Keratinocyte (primary cell): ENCODE results near the gene DTX3. TPM values are rescaled to one million over a fixed set of nuclear protein-coding genes. Genes with fewer than 3 reads are reported as not detected.
A peak's percentile ranks its signal among the peaks of the same experiment; 100 is the strongest.

Experiments used
- DNase-seq: peaks from one replicate; pipeline ENCODE4 v3.0.0-alpha.2; 2011; ENCODE audit warnings: low read depth, missing footprints, low spot score
- FAIRE-seq: peaks from 2 replicates; lab custom pipeline; 2011; peaks lifted over from hg19 to GRCh38; lab: Jason Lieb, UNC
- H2AFZ ChIP-seq: 2 replicates; pipeline ENCODE4 v1.6.0; 2012; ENCODE audit warnings: low read length, control low read depth, inconsistent platforms; ENCODE audit not compliant: control insufficient read depth
- H3K27ac ChIP-seq: 2 replicates; pipeline ENCODE4 v1.5.1; 2011; ENCODE audit warnings: low read length; ENCODE audit not compliant: control insufficient read depth, insufficient read depth
- H3K27me3 ChIP-seq: 3 replicates; pipeline ENCODE4 v1.6.0; 2011; ENCODE audit warnings: low read length; ENCODE audit not compliant: control insufficient read depth, insufficient read depth; ENCODE audit errors: extremely low read depth
- H3K36me3 ChIP-seq, 2 experiments: 2 replicates in 1 of 2; 3 replicates in 1 of 2; pipeline ENCODE4 v1.5.1; 2011; ENCODE audit warnings: low read length in 2 of 2, mild to moderate bottlenecking in 1 of 2; ENCODE audit not compliant: control insufficient read depth in 2 of 2, insufficient read depth in 2 of 2; ENCODE audit errors: extremely low read depth in 1 of 2
- H3K4me1 ChIP-seq: 3 replicates; pipeline ENCODE4 v1.5.1; 2011; ENCODE audit warnings: low read length; ENCODE audit not compliant: control insufficient read depth, insufficient read depth; ENCODE audit errors: extremely low read depth
- H3K4me2 ChIP-seq: 3 replicates; pipeline ENCODE4 v1.6.0; 2011; ENCODE audit warnings: low read depth, low read length; ENCODE audit not compliant: control insufficient read depth, insufficient read depth; ENCODE audit errors: extremely low read depth
- H3K4me3 ChIP-seq, 3 experiments: fragments of 200-600 bp in 1 of 3; sonication (generic) in 1 of 3; 2 replicates in 2 of 3; 3 replicates in 1 of 3; pipeline ENCODE4 v1.5.1; 2011 to 2016; ENCODE audit warnings: low read length in 3 of 3, mild to moderate bottlenecking in 3 of 3, control low read depth in 2 of 3, inconsistent platforms in 1 of 3, low read depth in 1 of 3, mixed read lengths in 1 of 3, mixed run types in 1 of 3, moderate library complexity in 1 of 3; ENCODE audit not compliant: control insufficient read depth in 2 of 3, insufficient read depth in 2 of 3; ENCODE audit errors: extremely low read depth in 1 of 3
- H3K79me2 ChIP-seq: 2 replicates; pipeline ENCODE4 v1.6.0; 2012; ENCODE audit warnings: low read length; ENCODE audit not compliant: control insufficient read depth, insufficient read depth
- H3K9ac ChIP-seq: 3 replicates; pipeline ENCODE4 v1.6.0; 2011; ENCODE audit warnings: low read length; ENCODE audit not compliant: control insufficient read depth, insufficient read depth; ENCODE audit errors: extremely low read depth
- H3K9me1 ChIP-seq: 3 replicates; pipeline ENCODE4 v1.6.0; 2011; ENCODE audit warnings: low read length; ENCODE audit not compliant: control insufficient read depth, insufficient read depth; ENCODE audit errors: extremely low read depth
- H3K9me3 ChIP-seq: 2 replicates; pipeline ENCODE4 v1.5.1; 2012; ENCODE audit warnings: low read depth, low read length; ENCODE audit not compliant: control insufficient read depth
- H4K20me1 ChIP-seq: 3 replicates; pipeline ENCODE4 v1.6.0; 2011; ENCODE audit warnings: low read length; ENCODE audit not compliant: control insufficient read depth, insufficient read depth; ENCODE audit errors: extremely low read depth
- EZH2 ChIP-seq: IDR thresholded peaks from one replicate; pipeline ENCODE4 v1.6.1; 2012; ENCODE audit warnings: inconsistent platforms, mild to moderate bottlenecking, low read length, moderate library complexity
- dilution Hi-C: fragments of 300-500 bp; cut with MboI; formaldehyde crosslinking; loops from one replicate; pipeline ENCODE4 v1.7.0; 2020; ENCODE audit warnings: low sequenced_read_pairs; ENCODE audit not compliant: extremely low pct_ligation_motif_present
- polyA plus RNA-seq, 5 experiments: library from polyadenylated mRNA; depleted of rRNA in 3 of 5; stranded (reverse) in 3 of 5; stranded (forward) in 1 of 5; unstranded in 1 of 5; fragments of >200 nt; gene quantifications; 1 replicate in 1 of 5; 2 replicates in 3 of 5; 3 replicates in 1 of 5; pipeline versions ENCODE4 v1.2.1 to v1.2.3, GENCODE V29; 2011 to 2012; ENCODE audit warnings: missing spikeins in 2 of 5, low read depth in 1 of 5, low replicate concordance in 1 of 5
- TF ChIP-seq, protein P1 (sequence below), 3 experiments: IDR thresholded peaks in 1 of 3; conservative IDR thresholded peaks in 1 of 3; optimal IDR thresholded peaks in 1 of 3; 2 replicates in 2 of 3; 3 replicates in 1 of 3; pipeline versions ENCODE3 to v1.5.1; 2011; ENCODE audit warnings: low read length in 3 of 3, mild to moderate bottlenecking in 3 of 3, moderate library complexity in 2 of 3, control low read depth in 1 of 3, inconsistent platforms in 1 of 3; ENCODE audit not compliant: insufficient read depth in 2 of 3; ENCODE audit errors: extremely low read depth in 1 of 3

The DTX3 gene
- polyA plus RNA-seq, 1 donor (not counting 4 experiments of a cell fraction or from before 2014, with no cell fraction given): 2.6 TPM

DNA sequence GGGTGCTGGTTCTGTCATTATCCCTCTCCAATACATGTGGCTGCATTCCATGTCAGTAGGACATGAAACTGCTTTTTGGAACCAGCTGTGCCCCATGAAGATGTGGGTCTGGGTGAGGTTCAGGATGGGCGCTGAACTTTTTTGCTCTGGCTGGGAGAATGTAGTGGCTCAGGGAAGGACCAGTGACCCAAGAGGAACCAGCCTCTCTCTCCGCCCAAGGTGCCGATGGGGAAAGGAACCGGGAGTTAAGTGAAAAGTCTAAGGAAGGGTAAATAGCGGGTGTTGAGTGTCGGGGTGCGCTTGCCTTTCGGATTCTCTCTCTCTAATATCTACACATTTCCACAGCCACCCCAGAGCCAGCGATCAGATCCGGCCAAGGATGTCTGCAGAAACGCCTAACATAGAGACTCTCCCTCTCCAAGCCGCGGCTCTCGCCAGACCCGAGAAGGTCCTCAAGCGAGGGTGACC lies 14.4 kb downstream of the DTX3 start:
- dilution Hi-C loops: no loop called here
- H3K9me1 ChIP-seq: no peaks in the 10 kb centered on the region
- H4K20me1 ChIP-seq: peaks cover 3% of the 10 kb centered on the region
- no peak overlapping the region for H2AFZ ChIP-seq
- DNase-seq (no peak), FAIRE-seq (no peak)
- H3K9me3 ChIP-seq: no peaks in the 10 kb centered on the region
- peaks cover 74% of the 10 kb centered on the region for H3K27me3 ChIP-seq
- no peaks in the 10 kb centered on the region for H3K36me3 ChIP-seq
- H3K4me3 ChIP-seq: no peak overlapping the region
- no peak overlapping the region for H3K9ac ChIP-seq
- H3K27ac ChIP-seq: no peak overlapping the region
- H3K79me2 ChIP-seq: no peaks in the 10 kb centered on the region
- peak; percentile 21 for TF ChIP-seq EZH2
- TF ChIP-seq, protein P1, sequence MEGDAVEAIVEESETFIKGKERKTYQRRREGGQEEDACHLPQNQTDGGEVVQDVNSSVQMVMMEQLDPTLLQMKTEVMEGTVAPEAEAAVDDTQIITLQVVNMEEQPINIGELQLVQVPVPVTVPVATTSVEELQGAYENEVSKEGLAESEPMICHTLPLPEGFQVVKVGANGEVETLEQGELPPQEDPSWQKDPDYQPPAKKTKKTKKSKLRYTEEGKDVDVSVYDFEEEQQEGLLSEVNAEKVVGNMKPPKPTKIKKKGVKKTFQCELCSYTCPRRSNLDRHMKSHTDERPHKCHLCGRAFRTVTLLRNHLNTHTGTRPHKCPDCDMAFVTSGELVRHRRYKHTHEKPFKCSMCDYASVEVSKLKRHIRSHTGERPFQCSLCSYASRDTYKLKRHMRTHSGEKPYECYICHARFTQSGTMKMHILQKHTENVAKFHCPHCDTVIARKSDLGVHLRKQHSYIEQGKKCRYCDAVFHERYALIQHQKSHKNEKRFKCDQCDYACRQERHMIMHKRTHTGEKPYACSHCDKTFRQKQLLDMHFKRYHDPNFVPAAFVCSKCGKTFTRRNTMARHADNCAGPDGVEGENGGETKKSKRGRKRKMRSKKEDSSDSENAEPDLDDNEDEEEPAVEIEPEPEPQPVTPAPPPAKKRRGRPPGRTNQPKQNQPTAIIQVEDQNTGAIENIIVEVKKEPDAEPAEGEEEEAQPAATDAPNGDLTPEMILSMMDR (optimal IDR thresholded peaks at IDR 0.05 in 1 of 3, IDR thresholded peaks at IDR 0.05 in 1 of 3, conservative IDR thresholded peaks at IDR 0.05 in 1 of 3; ENCODE audit: extremely low read depth in 1 of 3, insufficient read depth in 2 of 3, low read length in 3 of 3): no peak
- H3K4me2 ChIP-seq: no peak overlapping the region
- peaks cover 17% of the 10 kb centered on the region for H3K4me1 ChIP-seq

DNA sequence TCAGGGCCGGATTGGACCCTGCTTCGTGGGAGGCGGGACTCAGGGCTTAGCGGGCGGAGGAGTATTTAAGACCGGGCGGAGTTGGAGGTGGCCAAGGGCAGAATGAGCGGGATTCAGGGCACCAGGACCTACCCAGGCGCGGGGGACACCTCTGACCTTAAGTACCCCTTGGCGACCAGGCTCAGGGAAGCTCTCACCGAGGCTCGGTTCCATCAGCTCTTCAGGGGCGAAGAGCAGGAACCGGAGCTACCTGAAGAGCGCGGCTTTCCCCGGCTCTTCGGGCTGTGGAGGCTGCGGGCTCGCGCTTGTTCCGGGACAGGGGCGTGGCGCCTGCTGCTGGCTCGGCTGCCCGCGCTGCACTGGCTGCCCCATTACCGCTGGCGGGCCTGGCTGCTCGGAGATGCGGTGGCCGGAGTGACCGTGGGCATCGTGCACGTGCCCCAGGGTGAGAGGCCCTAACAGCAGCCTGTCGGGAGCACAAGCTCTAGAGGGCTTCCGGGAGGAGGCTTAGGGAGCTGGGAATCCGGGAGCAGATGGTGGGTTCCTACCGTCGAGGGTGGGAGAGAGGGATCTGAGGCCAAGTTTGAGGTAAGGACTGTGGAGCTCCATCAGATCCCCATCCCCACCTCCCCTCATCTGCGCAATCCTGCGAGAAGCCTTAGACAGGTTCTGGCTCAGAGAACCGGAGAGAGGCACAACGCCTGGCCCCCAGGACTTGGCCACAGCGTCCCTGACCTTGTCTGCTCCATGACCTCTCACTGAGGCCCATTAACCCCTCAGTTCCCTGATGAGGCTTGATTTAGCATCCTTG lies 15.0 kb downstream of the DTX3 start:
- no peaks in the 10 kb centered on the region for H3K79me2 ChIP-seq
- H2AFZ ChIP-seq: no peak overlapping the region
- dilution Hi-C loops: no loop called here
- no peak overlapping the region for H3K9ac ChIP-seq
- H3K36me3 ChIP-seq: no peaks in the 10 kb centered on the region
- FAIRE-seq (no peak), DNase-seq (no peak)
- TF ChIP-seq EZH2: peak; percentile 33
- TF ChIP-seq, protein P1 (optimal IDR thresholded peaks at IDR 0.05 in 1 of 3, IDR thresholded peaks at IDR 0.05 in 1 of 3, conservative IDR thresholded peaks at IDR 0.05 in 1 of 3; ENCODE audit: extremely low read depth in 1 of 3, insufficient read depth in 2 of 3, low read length in 3 of 3): no peak
- no peak overlapping the region for H3K4me2 ChIP-seq
- no peak overlapping the region for H3K4me3 ChIP-seq
- H4K20me1 ChIP-seq: peaks cover 3% of the 10 kb centered on the region
- no peak overlapping the region for H3K27ac ChIP-seq
- H3K4me1 ChIP-seq: peaks cover 17% of the 10 kb centered on the region
- H3K9me1 ChIP-seq: no peaks in the 10 kb centered on the region
- peaks cover 76% of the 10 kb centered on the region for H3K27me3 ChIP-seq
- no peaks in the 10 kb centered on the region for H3K9me3 ChIP-seq
